HG03139 (cell line): ENCODE data around the gene NLRP1.
A peak's percentile ranks its signal among the peaks of the same experiment; 100 is the strongest.

ENCODE experiments used
- ATAC-seq: cut with Tn5 transposase; IDR thresholded peaks from one replicate; pipeline ENCODE4 v1.9.1; 2021; ENCODE audit not compliant: unreplicated experiment

The NLRP1 gene

GRCh38 chr17:5522476-5522875 is 61.8 kb downstream of the NLRP1 start:
- no peak for ATAC-seq

- ATAC-seq = no peak
Measured at GRCh38 chr17:5516060-5516792, 68.1 kb downstream of the NLRP1 start.

GRCh38 chr17:5514976-5515375 is 69.3 kb downstream of the NLRP1 start:
- no peak for ATAC-seq

GRCh38 chr17:5513628-5514027 is 70.7 kb downstream of the NLRP1 start:
- ATAC-seq = no peak

- no peak for ATAC-seq
Measured at GRCh38 chr17:5511401-5512225, 72.7 kb downstream of the NLRP1 start.

GRCh38 chr17:5510771-5511170 is 73.5 kb downstream of the NLRP1 start:
- ATAC-seq = no peak

- no peak for ATAC-seq
Measured at GRCh38 chr17:5509482-5509881, 74.8 kb downstream of the NLRP1 start.

- no peak for ATAC-seq
Measured at GRCh38 chr17:5508810-5509209, 75.5 kb downstream of the NLRP1 start.

GRCh38 chr17:5506307-5506706 is 78.0 kb downstream of the NLRP1 start:
- ATAC-seq = no peak

GRCh38 chr17:5502552-5502951 is 81.8 kb downstream of the NLRP1 start:
- no peak for ATAC-seq

- ATAC-seq = no peak
Measured at GRCh38 chr17:5501685-5502084, 82.6 kb downstream of the NLRP1 start.

- ATAC-seq = no peak
Measured at GRCh38 chr17:5500589-5501391, 83.5 kb downstream of the NLRP1 start.

GRCh38 chr17:5500247-5500588 is 84.1 kb downstream of the NLRP1 start:
- ATAC-seq = no peak

GRCh38 chr17:5499476-5500231 is 84.7 kb downstream of the NLRP1 start:
- ATAC-seq = no peak

- ATAC-seq = no peak
Measured at GRCh38 chr17:5492970-5493369, 91.3 kb downstream of the NLRP1 start.

GRCh38 chr17:5488752-5489151 is 95.6 kb downstream of the NLRP1 start:
- ATAC-seq = no peak

- ATAC-seq = peak; percentile 82
Measured at GRCh38 chr17:5486206-5487124, 97.8 kb downstream of the NLRP1 start, which contains the start of gene MIS12. MIS12 (plus strand) TSS chr17:5486566; CDS start chr17:5488863, 2,297 bp downstream.

GRCh38 chr17:5485270-5486205 is 98.8 kb downstream of the NLRP1 start, which contains the start of gene DERL2:
DERL2 (minus strand) TSS chr17:5486178; CDS start chr17:5486161, 17 bp downstream.
- ATAC-seq = peak; percentile 17
